HG02943 (cell line): ENCODE results near the gene LRRC49.
"Not testable (repeated sequence)": the region's sequence is repeated elsewhere in the genome, so short reads cannot be mapped to it uniquely, and the experiment has no call there.

Experiments
- ATAC-seq: cut with Tn5 transposase; IDR thresholded peaks from one replicate; pipeline ENCODE4 v1.9.1; 2021; ENCODE audit warnings: mild to moderate bottlenecking, low read depth, moderate library complexity; ENCODE audit not compliant: unreplicated experiment

The LRRC49 gene

DNA sequence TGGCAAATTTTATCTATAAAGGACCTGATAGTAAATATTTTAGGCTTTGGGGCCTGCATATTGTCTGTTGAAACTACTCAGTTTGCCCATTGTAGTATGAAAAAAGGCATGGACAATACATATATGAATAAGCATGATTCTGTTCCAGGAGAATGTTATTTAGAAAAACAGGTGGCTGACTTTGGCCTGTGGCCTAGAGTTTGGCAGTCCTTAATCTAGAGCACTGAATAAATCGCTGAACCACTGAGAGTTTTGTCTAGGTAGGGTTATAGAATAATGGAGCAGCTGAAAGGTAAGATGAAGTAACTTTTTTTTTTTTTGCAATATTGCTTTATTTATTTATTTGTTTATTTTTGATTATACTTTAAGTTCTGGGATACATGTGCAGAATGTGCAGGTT, 75.0 kb downstream of the LRRC49 start:
- ATAC-seq: no peak

DNA sequence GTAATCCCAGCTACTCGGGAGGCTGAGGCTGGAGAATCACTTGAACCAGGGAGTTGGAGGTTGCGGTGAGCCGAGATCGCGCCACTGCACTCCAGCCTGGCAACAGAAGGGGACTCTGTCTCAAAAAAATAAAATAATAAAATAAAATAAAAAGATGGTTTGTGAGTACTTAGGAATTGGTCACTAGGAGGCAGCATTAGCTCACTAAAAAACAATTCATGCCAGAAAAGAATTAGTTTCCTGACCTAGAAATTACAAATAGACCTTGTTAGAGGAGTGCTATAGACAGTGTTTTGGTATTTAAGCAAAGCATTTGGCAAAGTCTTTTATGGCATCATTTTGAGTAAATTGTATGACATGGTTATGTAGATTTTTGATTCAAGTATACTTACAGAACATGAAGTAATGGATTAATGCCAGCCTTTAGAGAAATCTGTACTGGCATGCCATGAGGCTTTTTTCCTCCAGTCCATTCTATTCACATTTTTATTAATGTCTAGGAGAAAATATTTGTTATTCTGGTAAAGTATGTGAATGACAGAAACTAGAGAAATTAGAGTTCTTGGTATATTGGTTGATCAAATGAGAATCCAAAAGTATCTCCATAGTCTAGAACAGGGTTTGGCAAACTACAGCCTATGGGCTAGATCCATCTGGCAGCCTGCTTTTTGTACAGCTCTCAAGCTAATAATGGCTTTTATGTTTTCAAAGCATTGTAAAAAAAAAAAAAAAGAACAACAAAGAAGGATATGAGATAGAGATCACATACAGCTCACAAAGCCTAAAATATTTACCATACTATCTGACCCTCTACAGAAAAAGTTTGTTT, 81.6 kb downstream of the LRRC49 start:
- ATAC-seq: no peak

DNA sequence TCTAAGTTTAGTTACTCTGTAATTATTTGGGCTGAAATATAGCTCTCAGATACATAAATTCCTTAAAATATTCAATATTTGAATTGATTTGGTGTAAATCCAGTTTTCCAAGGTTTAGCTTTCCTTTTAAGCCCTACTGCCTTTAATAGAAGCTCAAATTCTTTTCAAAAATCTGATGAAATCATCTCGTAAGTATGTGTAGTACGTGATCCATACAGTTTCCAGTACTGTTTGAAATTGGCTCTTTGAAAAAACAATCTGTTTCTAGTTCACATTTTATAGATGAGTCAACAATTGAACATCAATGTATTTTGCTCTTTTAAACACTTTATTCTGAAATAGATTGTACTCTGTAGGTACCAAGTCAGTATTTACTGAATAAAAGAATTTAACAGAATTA, 84.2 kb downstream of the LRRC49 start:
- ATAC-seq: no peak

DNA sequence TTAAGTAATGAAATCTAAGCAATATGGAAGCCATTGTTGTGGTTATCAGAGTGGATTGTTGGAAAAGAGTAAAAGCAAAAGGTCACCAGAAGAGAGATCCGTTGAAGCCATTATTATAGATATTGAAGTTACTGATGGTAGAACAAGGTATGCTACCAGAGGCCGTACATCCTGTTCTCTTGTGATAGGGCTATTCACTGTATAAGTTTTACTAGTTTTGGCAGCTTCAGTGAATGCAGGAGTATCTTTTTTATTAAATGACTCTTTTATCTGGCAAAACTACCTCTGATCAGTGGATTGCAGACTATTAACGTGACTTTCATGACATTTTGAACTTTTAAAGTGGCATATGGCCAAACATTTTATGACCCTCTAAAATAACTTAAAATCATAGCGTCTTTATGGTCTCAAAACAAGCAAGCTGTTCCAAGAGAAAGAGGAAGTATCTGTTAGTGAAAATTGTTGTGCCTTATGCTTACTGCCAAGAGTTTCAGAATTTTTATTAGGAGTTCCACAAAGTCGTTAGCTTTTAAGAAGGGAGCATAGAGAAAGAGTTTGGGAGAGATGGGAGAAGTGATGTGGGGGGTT, 102.9 kb downstream of the LRRC49 start:
- no peak for ATAC-seq

DNA sequence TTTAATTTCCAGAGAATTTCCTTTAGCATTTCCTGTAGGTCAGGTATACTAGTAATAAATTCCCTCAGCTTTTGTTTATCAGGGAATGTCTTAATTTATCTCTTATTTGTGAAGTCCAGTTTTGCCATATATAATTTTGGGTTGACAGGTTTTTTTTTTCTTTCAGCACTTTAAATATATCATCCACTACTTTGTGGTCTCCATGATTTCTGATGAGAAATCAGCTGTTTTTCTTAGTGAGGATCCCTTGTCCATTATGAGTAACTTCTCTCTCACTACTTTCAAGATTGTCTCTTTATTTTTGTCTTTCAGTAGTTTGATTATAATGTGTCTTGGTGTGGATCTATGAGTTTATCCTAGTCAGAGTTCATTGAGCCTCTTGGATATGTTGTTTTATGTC, 105.7 kb downstream of the LRRC49 start:
- no peak for ATAC-seq

DNA sequence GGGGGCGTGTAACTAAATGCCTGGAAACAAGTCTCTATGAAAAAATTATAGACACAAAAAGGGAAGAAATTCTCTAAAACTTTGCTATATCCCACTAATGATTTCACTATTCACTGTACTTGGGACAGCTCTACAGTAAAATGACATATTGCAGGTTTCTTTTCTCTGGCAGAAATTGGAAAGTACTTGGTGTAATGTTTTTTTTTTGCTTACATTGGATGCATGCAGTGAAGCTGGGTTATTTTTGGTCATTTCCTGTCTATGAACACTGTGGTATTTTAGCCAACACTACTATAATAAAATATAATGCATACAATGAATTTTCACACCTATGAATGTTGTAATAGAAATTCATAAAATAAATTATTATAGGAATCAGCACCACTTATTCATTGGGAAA, 109.7 kb downstream of the LRRC49 start:
- ATAC-seq: no peak

DNA sequence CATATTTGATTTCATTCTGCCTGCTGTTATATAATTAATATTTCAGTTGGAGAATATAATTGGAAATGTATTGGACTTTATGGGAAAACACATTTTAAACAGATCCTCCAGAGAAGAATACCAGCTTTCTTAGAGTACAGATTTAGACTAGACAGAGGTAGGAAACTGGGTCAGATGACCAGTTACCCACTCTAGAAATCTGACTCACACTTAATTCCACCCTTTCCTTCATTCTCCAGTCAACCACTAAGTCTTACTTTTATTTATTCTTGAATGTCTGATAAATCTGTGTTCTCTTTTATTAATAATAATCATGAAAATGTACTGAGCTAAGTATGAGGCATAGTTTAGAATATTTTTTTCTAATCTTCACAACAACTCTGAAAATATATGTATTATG, 110.7 kb downstream of the LRRC49 start:
- ATAC-seq: no peak

DNA sequence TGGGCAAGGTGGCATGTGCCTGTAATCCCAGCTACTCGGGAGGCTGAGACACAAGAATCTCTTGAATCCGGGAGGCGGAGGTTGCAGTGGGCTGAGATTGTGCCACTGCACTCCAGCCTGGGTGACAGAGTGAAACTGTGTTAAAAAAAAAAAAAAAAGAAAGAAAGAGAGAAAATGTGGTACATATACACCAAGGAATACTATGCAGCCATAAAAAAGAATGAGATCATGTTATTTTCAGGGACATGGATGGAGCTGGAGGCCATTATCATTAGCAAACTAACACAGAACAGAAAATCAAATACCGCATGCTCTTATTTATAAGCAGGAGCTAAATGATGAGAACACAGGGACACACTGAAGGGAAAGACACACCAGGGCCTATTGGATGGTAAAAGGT, 111.9 kb downstream of the LRRC49 start:
- not testable (repeated sequence) for ATAC-seq

DNA sequence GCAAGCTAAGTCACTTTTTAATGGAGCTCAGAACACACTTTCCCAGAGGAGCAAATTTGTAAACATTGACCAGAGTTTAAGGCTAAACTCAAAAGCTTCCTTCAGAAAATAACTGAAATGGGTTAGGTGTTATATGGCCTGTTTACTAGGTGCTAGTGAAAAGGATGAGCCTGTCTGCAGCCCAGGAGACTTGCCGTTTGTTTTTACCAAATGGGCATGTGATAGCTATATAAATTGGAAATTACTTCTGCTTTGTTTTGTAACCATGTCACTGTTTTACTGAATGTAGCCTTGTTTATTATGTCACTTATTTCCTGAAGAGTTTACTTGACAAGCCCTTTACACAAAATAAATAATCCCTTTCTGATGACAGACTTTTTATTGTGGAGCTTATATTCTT, 113.3 kb downstream of the LRRC49 start:
- no peak for ATAC-seq

DNA sequence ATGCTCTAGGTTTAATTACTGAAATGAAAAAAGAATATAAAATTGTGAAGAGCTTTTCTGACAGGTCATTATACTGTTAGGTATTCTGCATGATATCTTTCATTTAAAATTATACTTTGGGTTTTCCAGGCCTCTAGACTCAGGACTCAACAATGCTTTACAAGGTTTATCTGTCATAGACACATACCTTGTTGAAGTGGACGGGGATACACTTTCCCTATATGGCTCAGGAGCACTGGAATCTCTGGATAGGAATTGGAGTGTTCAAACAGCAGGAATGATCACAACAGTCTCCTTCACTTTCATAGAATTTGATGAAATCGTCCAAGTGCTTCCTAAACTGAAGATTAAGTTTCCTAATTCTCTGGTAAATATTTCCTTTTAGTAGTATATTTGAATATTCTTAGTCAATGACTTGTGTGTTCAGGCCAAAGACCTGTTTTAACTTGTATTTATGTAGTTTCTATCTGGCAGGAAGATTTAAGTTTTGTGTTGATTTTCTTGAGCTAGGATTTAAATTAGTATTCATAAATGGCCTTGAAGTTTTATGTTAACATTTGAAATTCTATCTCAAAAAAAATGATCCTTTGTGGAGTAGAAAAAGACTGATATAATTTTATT, 115.7 kb downstream of the LRRC49 start:
- no peak for ATAC-seq

DNA sequence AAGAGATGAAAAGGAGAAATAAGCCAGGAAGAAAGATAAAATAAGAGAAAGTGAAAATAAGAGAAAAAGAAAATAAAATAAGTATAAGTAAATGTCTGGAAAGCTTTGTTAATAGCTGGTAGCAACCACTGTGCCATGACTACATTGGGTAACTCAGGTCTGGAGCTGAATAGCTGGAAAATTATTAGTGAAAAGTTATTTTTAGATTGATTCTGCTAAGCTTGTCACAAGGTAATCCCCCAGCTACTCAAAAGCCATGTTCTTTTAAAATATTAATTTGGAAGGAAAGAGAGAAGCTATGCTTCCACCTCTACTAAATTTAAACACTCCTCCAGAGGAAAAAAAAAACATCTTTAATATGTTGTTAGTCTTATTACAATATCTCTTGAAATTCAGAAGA, 117.8 kb downstream of the LRRC49 start:
- no peak for ATAC-seq

DNA sequence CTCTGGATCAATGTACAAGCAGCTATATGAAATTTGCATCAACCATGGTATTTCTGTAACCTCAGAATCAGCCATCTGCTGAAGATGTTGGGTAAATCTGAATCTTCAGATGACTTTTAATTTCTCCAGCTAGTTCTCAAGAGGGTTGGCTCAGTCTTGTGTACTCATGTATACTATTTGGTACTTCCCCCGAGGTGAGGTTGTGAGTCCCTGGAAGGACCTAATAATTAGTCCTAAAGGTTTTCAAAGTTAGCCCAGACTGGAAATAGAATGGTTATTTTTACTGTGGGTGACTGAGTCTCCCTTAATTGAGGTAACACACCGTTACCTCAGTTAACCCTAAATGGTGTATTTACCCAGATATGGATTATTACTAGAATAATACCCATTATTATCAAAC, 118.4 kb downstream of the LRRC49 start:
- ATAC-seq: no peak

DNA sequence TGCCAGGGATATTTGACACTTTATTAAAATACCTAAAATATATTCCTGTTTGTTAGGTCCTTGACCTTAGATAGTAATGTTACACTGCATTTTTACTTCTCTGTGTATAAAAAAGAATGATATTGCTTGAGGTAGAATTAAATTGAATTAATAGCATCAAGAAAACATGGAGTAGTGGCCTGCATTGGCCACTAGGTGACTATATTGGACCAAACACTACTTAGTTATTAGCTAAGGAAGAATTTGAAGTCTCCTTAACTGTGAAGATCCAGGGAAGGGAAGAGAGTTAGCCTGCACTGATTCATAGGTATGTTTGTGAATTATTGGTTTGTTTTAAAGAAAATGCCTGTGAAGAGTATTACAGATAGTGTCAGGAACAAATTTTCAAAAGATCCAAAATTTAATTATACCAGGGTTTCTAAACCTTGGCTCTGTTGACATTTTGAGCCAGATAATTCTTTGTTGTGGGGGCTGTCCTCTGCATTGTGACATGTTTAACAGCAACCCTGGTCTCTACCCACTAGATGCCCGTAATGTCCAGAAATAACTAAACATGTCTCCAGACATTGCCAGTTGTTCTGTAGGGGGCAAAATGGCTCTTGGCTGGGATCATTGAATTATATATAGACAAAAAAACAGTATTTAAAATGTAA, 119.0 kb downstream of the LRRC49 start:
- ATAC-seq: no peak

DNA sequence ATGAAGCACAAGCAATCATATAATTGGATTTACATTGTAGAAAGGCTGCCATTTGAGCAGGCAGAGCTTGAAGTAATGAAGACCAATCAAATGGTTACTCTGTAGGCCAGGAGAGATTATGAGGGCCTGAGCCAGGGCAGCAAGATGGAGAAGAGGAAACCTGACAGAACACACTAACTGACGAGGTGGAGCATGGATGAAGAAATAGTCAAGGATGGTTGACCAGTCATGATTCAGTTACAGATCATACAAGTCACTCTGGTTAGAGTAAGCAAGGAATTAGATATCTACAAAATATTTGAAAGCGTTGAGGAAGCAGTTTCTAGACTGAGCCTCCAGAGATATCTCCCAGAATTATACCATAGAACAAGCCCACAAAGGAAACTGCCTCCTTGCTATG, 120.8 kb downstream of the LRRC49 start:
- ATAC-seq: no peak

DNA sequence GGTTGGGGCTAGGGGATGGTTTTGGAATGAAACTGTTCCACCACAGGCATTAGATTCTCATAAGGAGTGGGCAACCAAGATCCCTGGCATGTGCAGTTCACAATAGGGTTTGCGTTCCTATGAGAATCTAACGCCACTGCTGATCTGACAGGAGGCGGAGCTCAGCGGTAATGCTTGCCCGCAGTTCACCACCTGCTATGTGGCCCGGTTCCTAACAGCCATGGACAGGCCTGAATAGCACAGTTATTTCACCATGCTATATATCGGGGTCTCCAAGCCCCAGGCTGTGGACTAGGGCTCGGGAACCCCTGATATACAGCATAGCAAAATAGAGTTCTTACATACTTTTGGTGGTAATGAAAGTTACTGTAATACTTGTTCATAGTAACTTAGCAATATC, 122.7 kb downstream of the LRRC49 start:
- ATAC-seq: no peak

DNA sequence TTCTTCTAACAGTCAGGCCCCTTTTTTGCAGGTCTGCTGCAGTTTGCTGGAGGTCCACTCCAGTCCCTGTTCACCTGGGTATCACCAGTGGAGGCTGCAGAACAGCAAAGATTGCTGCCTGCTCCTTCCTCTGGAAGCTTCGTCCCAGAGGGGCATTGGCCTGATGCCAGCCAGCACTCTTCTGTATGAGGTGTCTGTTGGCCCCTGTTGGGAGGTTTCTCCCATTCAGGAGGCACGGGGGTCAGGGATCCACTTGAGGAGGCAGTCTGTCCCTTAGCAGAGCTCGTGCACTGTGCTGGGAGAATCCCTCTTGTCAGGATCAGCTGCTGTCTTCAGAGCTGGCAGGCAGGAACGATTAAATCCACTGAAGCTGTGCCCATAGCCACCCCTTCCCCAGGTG, 138.6 kb downstream of the LRRC49 start:
- not testable (repeated sequence) for ATAC-seq

DNA sequence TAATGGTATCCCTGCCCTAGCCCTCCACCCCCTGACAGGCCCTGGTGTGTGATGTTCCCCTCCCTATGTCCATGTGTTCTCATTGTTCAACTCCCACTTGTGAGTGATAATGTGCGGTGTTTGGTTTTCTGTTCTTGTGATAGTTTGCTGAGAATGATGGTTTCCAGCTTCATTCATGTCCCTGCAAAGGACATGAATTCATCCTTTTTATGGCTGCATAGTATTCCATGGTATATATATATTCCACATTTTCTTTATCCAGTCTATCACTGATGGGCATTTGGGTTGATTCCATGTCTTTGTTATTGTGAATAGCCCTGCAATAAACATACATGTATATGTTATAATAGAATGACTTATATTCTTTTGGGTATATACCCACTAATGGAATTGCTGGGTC, 142.9 kb downstream of the LRRC49 start:
- ATAC-seq: not testable (repeated sequence)

DNA sequence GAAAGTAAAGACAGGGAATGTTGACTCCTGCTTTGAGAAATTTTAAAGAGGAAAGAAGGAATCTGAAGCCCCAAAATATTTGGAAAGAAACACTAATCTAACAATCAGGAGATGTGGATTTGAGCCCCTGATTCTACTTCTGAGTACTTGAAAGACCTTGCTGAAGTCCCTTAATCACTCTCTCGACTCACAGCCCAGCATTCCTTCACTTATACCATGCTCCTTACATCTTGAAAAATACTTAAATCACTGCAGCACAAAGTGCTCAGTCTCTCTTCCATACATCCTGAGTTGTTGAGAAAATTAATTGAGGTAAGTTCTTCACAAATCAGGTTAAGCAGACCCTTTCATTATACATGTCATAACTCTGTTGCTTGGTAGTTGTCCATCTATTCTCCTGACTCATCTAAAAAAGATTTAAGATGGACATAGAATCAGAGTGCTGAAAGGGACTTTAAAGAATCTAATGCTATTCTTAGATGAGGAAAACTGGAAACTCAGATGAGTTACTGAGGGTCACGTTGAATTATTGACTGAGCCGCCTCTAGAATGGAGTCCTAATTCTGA, 149.8 kb downstream of the LRRC49 start:
- ATAC-seq: no peak

DNA sequence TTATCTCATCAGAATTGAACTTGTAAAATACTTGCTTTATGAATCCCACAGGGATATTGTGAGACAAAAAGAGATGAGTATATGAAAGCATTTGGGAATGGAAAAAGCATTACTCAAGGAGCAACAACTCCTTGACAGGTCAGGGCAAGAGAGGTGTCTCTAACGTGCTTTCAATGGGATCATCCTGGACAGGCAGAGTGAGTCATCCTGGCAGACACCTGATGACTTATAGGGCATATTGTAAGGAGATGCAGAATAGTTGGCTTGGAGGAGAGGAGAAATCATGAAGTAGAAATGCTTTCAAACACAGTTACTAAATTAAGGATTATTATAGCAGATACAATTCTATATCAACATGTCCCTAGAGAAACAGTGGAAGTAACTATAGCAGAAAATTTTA, 150.7 kb downstream of the LRRC49 start:
- ATAC-seq: no peak

DNA sequence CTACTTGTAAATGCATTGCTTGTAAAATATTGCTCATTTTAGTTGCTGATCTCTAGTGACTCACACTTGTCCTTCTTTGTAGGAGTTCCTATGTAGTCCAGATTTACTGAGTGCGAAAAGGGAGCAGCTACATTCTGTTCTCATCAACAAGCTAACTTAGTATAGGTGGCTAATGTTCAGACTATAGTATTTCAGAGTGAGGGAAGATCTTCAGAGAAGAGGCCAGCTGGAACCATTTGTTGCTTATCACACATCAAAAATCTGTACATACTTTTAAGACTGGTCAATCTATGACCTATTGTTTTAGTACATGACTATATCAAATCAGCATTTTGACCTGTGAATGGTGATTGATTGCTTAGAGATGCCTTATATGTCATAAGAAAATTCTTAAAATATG, 151.4 kb downstream of the LRRC49 start:
- ATAC-seq: no peak

DNA sequence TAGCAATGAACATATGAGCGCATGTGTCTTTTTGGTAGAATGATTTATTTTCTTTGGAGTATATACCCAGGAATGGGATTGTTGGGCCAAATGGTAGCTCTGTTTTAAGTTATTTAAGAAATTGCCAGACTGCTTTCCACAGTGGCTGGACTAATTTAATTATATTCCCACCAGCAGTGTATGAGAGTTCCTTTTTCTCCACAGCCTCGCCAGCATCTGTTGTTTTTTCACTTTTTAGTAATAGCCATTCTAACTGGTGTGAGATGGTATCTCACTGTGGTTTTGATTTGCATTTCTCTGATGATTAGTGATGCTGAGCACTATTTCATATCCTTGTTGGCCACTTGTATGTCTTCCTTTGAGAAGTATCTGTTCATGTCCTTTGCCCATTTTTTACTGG, 153.5 kb downstream of the LRRC49 start:
- ATAC-seq: not testable (repeated sequence)
